ENCODE results near the gene MSGN1. TPM values are rescaled to one million over a fixed set of nuclear protein-coding genes. Genes with fewer than 3 reads are reported as not detected.

Gene MSGN1
- polyA plus RNA-seq, 3 donors, result not detected

Other genes with a start within 250 kb of the MSGN1 start
- 1 to 10 TPM; 2.5 to 4.9 (median 4.4) TPM for gene SMC6, start 62.6 kb upstream of the MSGN1 start, polyA plus RNA-seq
- gene GEN1, start 62.3 kb upstream of the MSGN1 start, polyA plus RNA-seq, result 1 to 10 TPM in 1 of 3 donors, under 1 TPM in 2; 0.34 to 1.0 (median 0.89) TPM
- 1 to 10 TPM; 1.5 to 7.3 (median 1.9) TPM for gene KCNS3, start 62.2 kb downstream of the MSGN1 start, polyA plus RNA-seq